HepG2 (cell line): ENCODE data around the gene ILRUN. TPM values are rescaled to one million over a fixed set of nuclear protein-coding genes. Genes with fewer than 3 reads are reported as not detected.

ENCODE experiments used
- ESRRA ChIP-seq: sonication (generic); formaldehyde crosslinking; IDR thresholded peaks from 2 replicates; pipeline ENCODE4 v1.5.1; 2020; ENCODE audit warnings: mild to moderate bottlenecking, low read depth, missing genetic modification reagents
- JUNB ChIP-seq: sonication (generic); formaldehyde crosslinking; IDR thresholded peaks from 2 replicates; pipeline ENCODE4 v1.8.0; 2022; ENCODE audit warnings: missing genetic modification reagents, mild to moderate bottlenecking, borderline replicate concordance
- PTBP1 ChIP-seq: fragments of 200-400 bp; formaldehyde crosslinking; IDR thresholded peaks from 2 replicates; pipeline ENCODE4 v1.6.1; 2018; ENCODE audit warnings: low read length, low read depth; ENCODE audit not compliant: poor library complexity, severe bottlenecking
- WIZ ChIP-seq: sonication (generic); formaldehyde crosslinking; IDR thresholded peaks from 2 replicates; pipeline ENCODE4 v1.5.1; 2020; ENCODE audit warnings: mild to moderate bottlenecking, missing genetic modification reagents
- ZMYM4 ChIP-seq: sonication (generic); formaldehyde crosslinking; IDR thresholded peaks from 2 replicates; pipeline ENCODE4 v1.8.1; 2023; ENCODE audit warnings: mild to moderate bottlenecking, missing genetic modification reagents
- ZNF441 ChIP-seq: sonication (generic); formaldehyde crosslinking; IDR thresholded peaks from 2 replicates; pipeline ENCODE4 v1.7.0; 2021; ENCODE audit warnings: missing genetic modification reagents, borderline replicate concordance
- ZNF775 ChIP-seq: sonication (generic); formaldehyde crosslinking; IDR thresholded peaks from 2 replicates; pipeline ENCODE4 v1.4.0; 2020; ENCODE audit warnings: missing genetic modification reagents, mild to moderate bottlenecking, moderate library complexity, borderline replicate concordance
- ZSCAN21 ChIP-seq: sonication (generic); formaldehyde crosslinking; IDR thresholded peaks from 2 replicates; pipeline ENCODE4 v1.8.0; 2022; ENCODE audit warnings: mild to moderate bottlenecking, missing genetic modification reagents, moderate library complexity, borderline replicate concordance
- polyA plus RNA-seq, 8 experiments: library from polyadenylated mRNA; depleted of rRNA in 3 of 8; stranded (reverse) in 7 of 8; unstranded in 1 of 8; fragments of >200 nt; fragmentation: Illumina TruSeq in 4 of 8; extraction: Trizol in 4 of 8; gene quantifications; 2 replicates each; pipeline versions ENCODE4 v1.2.1 to v1.2.3, GENCODE V29; 2011 to 2016; ENCODE audit warnings: low read depth in 4 of 8, missing spikeins in 1 of 8, mixed read lengths in 1 of 8; ENCODE audit not compliant: insufficient read depth in 1 of 8
- total RNA-seq, 5 experiments: library from RNA; depleted of rRNA; stranded (reverse); fragments of >200 nt; fragmentation: Illumina TruSeq; extraction: Trizol; gene quantifications; 2 replicates each; pipeline ENCODE4 v1.2.3, GENCODE V29; 2016; ENCODE audit warnings: low read depth in 1 of 5
- TF ChIP-seq, protein P1 (sequence below): IDR thresholded peaks from 2 replicates; pipeline ENCODE4 v1.6.1; 2018; ENCODE audit warnings: missing genetic modification reagents
- TF ChIP-seq, protein P2 (sequence below): sonication (generic); formaldehyde crosslinking; IDR thresholded peaks from 2 replicates; pipeline ENCODE4 v1.5.1; 2020; ENCODE audit warnings: mild to moderate bottlenecking, missing genetic modification reagents, borderline replicate concordance
- TF ChIP-seq, protein P3 (sequence below): sonication (generic); formaldehyde crosslinking; IDR thresholded peaks from 2 replicates; pipeline ENCODE4 v1.8.1; 2022; ENCODE audit warnings: low read depth, mild to moderate bottlenecking, missing genetic modification reagents
- TF ChIP-seq, protein P4 (sequence below): sonication (generic); formaldehyde crosslinking; IDR thresholded peaks from 2 replicates; pipeline ENCODE4 v1.4.0; 2020; ENCODE audit warnings: mild to moderate bottlenecking, missing genetic modification reagents
- TF ChIP-seq, protein P5 (sequence below), 2 experiments: fragments of 450-650 bp in 1 of 2; sonication (generic) in 1 of 2; formaldehyde crosslinking in 1 of 2; IDR thresholded peaks; 2 replicates each; pipeline versions ENCODE4 v1.6.1 to v1.8.0; 2016 to 2022; ENCODE audit warnings: antibody characterized with exemption in 1 of 2, mild to moderate bottlenecking in 1 of 2, missing genetic modification reagents in 1 of 2

Gene ILRUN
- total and polyA plus RNA-seq, 2 of the 13 experiments (the other 11 are each of a cell fraction or from before 2014, with no cell fraction given) = 45.5 to 66.6 TPM

DNA sequence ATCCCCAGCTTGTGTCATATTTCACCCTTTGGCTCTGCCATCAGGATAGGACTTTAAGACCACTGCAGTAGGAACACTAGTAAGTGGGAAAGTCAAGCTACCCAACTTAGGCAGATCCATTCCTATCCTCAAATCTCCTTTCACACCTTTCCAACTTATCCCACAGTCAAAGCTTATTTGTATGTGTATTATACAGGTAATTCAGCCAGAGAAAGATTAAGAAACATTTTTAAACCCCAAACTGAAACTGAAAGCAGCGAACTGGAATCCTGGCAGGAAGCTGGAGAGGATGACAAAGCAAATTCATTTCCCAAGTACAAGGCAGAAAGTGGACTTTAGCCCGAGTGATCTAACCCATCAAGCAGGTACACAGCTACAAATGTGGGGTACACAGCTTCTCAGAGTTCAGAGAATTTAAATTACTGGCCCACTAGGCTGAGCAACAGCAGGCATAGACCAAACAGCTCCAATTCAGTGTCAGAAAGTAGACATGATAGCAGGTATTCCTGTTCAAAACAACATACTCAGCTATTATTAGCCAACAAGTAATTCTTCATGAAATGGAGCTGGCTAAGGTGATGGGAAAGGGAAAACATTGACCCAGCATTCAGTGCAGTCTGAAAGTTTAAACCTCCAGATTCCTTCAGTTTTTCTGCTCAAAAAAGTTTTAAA, 39.1 kb downstream of the ILRUN start (continued):
- TF ChIP-seq WIZ (CRISPR knock-in tag) (no peak), JUNB (no peak), ESRRA (CRISPR knock-in tag) (no peak; the same call in 1 of the 2 replicates), PTBP1 (no peak), ZNF441 (CRISPR knock-in tag) (0 out of 2 replicates have a peak, but pooled peaks have one; percentile 27), ZMYM4 (CRISPR knock-in tag) (peak; percentile 67), ZSCAN21 (CRISPR knock-in tag) (no peak), ZNF775 (no peak)
- TF ChIP-seq, protein P1, sequence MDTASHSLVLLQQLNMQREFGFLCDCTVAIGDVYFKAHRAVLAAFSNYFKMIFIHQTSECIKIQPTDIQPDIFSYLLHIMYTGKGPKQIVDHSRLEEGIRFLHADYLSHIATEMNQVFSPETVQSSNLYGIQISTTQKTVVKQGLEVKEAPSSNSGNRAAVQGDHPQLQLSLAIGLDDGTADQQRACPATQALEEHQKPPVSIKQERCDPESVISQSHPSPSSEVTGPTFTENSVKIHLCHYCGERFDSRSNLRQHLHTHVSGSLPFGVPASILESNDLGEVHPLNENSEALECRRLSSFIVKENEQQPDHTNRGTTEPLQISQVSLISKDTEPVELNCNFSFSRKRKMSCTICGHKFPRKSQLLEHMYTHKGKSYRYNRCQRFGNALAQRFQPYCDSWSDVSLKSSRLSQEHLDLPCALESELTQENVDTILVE = peak; percentile 57; the same call in 1 of the 2 replicates
- TF ChIP-seq, protein P2, sequence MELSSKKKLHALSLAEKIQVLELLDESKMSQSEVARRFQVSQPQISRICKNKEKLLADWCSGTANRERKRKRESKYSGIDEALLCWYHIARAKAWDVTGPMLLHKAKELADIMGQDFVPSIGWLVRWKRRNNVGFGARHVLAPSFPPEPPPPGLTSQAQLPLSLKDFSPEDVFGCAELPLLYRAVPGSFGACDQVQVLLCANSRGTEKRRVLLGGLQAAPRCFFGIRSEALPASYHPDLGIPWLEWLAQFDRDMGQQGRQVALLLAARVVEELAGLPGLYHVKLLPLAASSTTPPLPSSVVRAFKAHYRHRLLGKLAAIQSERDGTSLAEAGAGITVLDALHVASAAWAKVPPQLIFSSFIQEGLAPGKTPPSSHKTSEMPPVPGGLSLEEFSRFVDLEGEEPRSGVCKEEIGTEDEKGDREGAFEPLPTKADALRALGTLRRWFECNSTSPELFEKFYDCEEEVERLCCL (CRISPR knock-in tag) = no peak
- TF ChIP-seq, protein P3, sequence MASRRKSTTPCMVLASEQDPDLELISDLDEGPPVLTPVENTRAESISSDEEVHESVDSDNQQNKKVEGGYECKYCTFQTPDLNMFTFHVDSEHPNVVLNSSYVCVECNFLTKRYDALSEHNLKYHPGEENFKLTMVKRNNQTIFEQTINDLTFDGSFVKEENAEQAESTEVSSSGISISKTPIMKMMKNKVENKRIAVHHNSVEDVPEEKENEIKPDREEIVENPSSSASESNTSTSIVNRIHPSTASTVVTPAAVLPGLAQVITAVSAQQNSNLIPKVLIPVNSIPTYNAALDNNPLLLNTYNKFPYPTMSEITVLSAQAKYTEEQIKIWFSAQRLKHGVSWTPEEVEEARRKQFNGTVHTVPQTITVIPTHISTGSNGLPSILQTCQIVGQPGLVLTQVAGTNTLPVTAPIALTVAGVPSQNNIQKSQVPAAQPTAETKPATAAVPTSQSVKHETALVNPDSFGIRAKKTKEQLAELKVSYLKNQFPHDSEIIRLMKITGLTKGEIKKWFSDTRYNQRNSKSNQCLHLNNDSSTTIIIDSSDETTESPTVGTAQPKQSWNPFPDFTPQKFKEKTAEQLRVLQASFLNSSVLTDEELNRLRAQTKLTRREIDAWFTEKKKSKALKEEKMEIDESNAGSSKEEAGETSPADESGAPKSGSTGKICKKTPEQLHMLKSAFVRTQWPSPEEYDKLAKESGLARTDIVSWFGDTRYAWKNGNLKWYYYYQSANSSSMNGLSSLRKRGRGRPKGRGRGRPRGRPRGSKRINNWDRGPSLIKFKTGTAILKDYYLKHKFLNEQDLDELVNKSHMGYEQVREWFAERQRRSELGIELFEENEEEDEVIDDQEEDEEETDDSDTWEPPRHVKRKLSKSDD (CRISPR knock-in tag) = no peak
- TF ChIP-seq, protein P4, sequence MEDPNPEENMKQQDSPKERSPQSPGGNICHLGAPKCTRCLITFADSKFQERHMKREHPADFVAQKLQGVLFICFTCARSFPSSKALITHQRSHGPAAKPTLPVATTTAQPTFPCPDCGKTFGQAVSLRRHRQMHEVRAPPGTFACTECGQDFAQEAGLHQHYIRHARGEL (CRISPR knock-in tag) = no peak
- TF ChIP-seq, protein P5, sequence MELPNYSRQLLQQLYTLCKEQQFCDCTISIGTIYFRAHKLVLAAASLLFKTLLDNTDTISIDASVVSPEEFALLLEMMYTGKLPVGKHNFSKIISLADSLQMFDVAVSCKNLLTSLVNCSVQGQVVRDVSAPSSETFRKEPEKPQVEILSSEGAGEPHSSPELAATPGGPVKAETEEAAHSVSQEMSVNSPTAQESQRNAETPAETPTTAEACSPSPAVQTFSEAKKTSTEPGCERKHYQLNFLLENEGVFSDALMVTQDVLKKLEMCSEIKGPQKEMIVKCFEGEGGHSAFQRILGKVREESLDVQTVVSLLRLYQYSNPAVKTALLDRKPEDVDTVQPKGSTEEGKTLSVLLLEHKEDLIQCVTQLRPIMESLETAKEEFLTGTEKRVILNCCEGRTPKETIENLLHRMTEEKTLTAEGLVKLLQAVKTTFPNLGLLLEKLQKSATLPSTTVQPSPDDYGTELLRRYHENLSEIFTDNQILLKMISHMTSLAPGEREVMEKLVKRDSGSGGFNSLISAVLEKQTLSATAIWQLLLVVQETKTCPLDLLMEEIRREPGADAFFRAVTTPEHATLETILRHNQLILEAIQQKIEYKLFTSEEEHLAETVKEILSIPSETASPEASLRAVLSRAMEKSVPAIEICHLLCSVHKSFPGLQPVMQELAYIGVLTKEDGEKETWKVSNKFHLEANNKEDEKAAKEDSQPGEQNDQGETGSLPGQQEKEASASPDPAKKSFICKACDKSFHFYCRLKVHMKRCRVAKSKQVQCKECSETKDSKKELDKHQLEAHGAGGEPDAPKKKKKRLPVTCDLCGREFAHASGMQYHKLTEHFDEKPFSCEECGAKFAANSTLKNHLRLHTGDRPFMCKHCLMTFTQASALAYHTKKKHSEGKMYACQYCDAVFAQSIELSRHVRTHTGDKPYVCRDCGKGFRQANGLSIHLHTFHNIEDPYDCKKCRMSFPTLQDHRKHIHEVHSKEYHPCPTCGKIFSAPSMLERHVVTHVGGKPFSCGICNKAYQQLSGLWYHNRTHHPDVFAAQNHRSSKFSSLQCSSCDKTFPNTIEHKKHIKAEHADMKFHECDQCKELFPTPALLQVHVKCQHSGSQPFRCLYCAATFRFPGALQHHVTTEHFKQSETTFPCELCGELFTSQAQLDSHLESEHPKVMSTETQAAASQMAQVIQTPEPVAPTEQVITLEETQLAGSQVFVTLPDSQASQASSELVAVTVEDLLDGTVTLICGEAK (IDR thresholded peaks at IDR 0.05) = no peak
- TF ChIP-seq, protein P5 (CRISPR knock-in tag; IDR thresholded peaks at IDR 0.05) = no peak; the same call in 1 of the 2 replicates
